Spleen (tissue), 11 donors: Measurements from ENCODE around the gene SCARB1. TPM values are rescaled to one million over a fixed set of nuclear protein-coding genes. Genes with fewer than 3 reads are reported as not detected.

Experiments
- DNase-seq: peaks from one replicate; pipeline ENCODE4 v3.0.0-alpha.2; 2020
- H3K27ac ChIP-seq, 8 donors: fragments of 200-600 bp; sonication (generic) in 7 of 8; 1 replicate in 4 of 8; 2 replicates in 4 of 8; pipeline versions ENCODE4 v1.5.0 to v1.8.0; 2016 to 2021; ENCODE audit warnings: inconsistent platforms in 4 of 8, mild to moderate bottlenecking in 4 of 8, moderate library complexity in 1 of 8
- H3K27me3 ChIP-seq, 7 donors: fragments of 200-600 bp; sonication (generic) in 6 of 7; replicated peaks in 1 of 7; 1 replicate in 4 of 7; 2 replicates in 3 of 7; pipeline versions ENCODE4 v1.5.0 to v1.8.0; 2016 to 2021; ENCODE audit warnings: inconsistent platforms in 3 of 7, mild to moderate bottlenecking in 1 of 7
- H3K36me3 ChIP-seq, 6 donors: fragments of 200-600 bp; sonication (generic) in 5 of 6; 1 replicate in 4 of 6; 2 replicates in 2 of 6; pipeline versions ENCODE4 v1.5.0 to v1.8.0; 2016 to 2021; ENCODE audit warnings: inconsistent platforms in 2 of 6
- H3K4me1 ChIP-seq, 6 donors: fragments of 200-600 bp; sonication (generic) in 5 of 6; 1 replicate in 3 of 6; 2 replicates in 3 of 6; pipeline versions ENCODE4 v1.5.0 to v1.8.0; 2016 to 2021; ENCODE audit warnings: inconsistent platforms in 3 of 6
- H3K4me3 ChIP-seq, 8 donors: fragments of 200-600 bp; sonication (generic) in 7 of 8; 1 replicate in 4 of 8; 2 replicates in 4 of 8; pipeline versions ENCODE4 v1.5.0 to v1.8.0; 2016 to 2021; ENCODE audit warnings: inconsistent platforms in 4 of 8, mild to moderate bottlenecking in 4 of 8, moderate library complexity in 2 of 8
- H3K9me3 ChIP-seq, 8 donors: fragments of 200-600 bp; sonication (generic) in 7 of 8; 1 replicate in 4 of 8; 2 replicates in 4 of 8; pipeline versions ENCODE4 v1.5.0 to v1.8.0; 2016 to 2021; ENCODE audit warnings: inconsistent platforms in 4 of 8
- CTCF ChIP-seq, 11 experiments: fragments of 200-600 bp in 7 of 11; fragments of 450-650 bp in 4 of 11; sonication (generic) in 4 of 11; IDR thresholded peaks in 8 of 11; conservative IDR thresholded peaks in 3 of 11; 1 replicate in 7 of 11; 2 replicates in 4 of 11; pipeline versions ENCODE4 v1.4.0 to v1.8.0; 2016 to 2021; ENCODE audit warnings: antibody characterized with exemption in 11 of 11, inconsistent platforms in 4 of 11, mild to moderate bottlenecking in 1 of 11
- POLR2A ChIP-seq, 3 donors: fragments of 450-650 bp; IDR thresholded peaks; one replicate each; pipeline ENCODE4 v1.5.1; 2017; ENCODE audit warnings: antibody characterized with exemption in 3 of 3, mild to moderate bottlenecking in 1 of 3
- POLR2AphosphoS5 ChIP-seq, 3 donors: sonication (generic); formaldehyde crosslinking; IDR thresholded peaks; one replicate each; pipeline ENCODE4 v1.5.1; 2017; ENCODE audit warnings: antibody characterized with exemption in 3 of 3
- WGBS, 5 donors: extraction: QIAGEN DNeasy Blood & Tissue Kit in 3 of 5; methylation state at CpG; one replicate each; pipeline versions ENCODE4 v1.1.5 to v1.1.7; 2013 to 2018; 5-methylcytosine and 5-hydroxymethylcytosine counted together
- intact Hi-C: fragments of 100-400 bp; cut with DNase I; formaldehyde crosslinking; loops from one replicate; pipeline ENCODE4 v1.15.0; 2023; ENCODE audit warnings: low total_unique reads
- polyA plus RNA-seq, 3 donors: library from polyadenylated mRNA; stranded (reverse); fragments of 200-250 nt; gene quantifications; one replicate each; pipeline ENCODE4 v1.2.1, GENCODE V29; 2013
- total RNA-seq, 7 donors: library from RNA; depleted of rRNA in 3 of 7; stranded (reverse); fragments of >200 nt in 3 of 7; fragmentation: NEBNext Ultra II Directional in 4 of 7; extraction: Animal tissue kit (Norgen Biotek cat#: 25700) in 4 of 7; gene quantifications; one replicate each; pipeline versions ENCODE4 v1.1.0 to v1.2.1, GENCODE V29; 2016 to 2021
- donor health status: healthy with polysubstance abuse.
- donor health status: DM: no; HTN: no; CAD: no; lungs with moderate emphysema.
- donor health status: DM: no; HTN: no; CAD: no.
- donor health status: Bipolar disorder and iron deficiency.
- donor health status: healthy.
- donor health status: DM: no; HTN: no; CAD: no.
- donor health status: DM: yes; HTN: yes; CAD: no.

Gene SCARB1
- total and polyA plus RNA-seq, 10 donors: 11.9 to 59.3 (median 24.3) TPM

- H3K4me3 ChIP-seq: no peak overlapping the region
- H3K9me3 ChIP-seq: no peaks in the 10 kb centered on the region
- peaks cover 0 to 5% (median 0%) of the 10 kb centered on the region in 6 donors for H3K4me1 ChIP-seq
- no peak overlapping the region for H3K27ac ChIP-seq
- DNase-seq: no peak
- 82 to 93% (median 86%) methylated on average over 13 to 14 of the region's 14 CpGs for WGBS, 5 donors
- H3K27me3 ChIP-seq: no peaks in the 10 kb centered on the region
- TF ChIP-seq POLR2AphosphoS5 (IDR thresholded peaks at IDR 0.05) (no peak), CTCF (IDR thresholded peaks at IDR 0.05 in 8 of 11, conservative IDR thresholded peaks at IDR 0.05 in 3 of 11) (no peak), POLR2A (IDR thresholded peaks at IDR 0.05) (no peak)
- H3K36me3 ChIP-seq: no peaks in the 10 kb centered on the region
- intact Hi-C loops: no loop called here
Observed at GRCh38 chr12:124874988-124875802, 11.5 kb upstream of the SCARB1 start.

- peaks cover 0 to 15% (median 3%) of the 10 kb centered on the region in 6 donors for H3K4me1 ChIP-seq
- intact Hi-C loops: no loop called here
- WGBS, 5 donors: 86 to 96% (median 90%) methylated on average over 4 of the region's 4 CpGs
- DNase-seq: no peak
- H3K4me3 ChIP-seq: no peak overlapping the region
- TF ChIP-seq POLR2A (IDR thresholded peaks at IDR 0.05): no peak
- no peak for TF ChIP-seq CTCF (IDR thresholded peaks at IDR 0.05 in 8 of 11, conservative IDR thresholded peaks at IDR 0.05 in 3 of 11)
- TF ChIP-seq POLR2AphosphoS5 (IDR thresholded peaks at IDR 0.05): no peak
- no peaks in the 10 kb centered on the region for H3K27me3 ChIP-seq
- H3K36me3 ChIP-seq: no peaks in the 10 kb centered on the region
- no peak overlapping the region for H3K27ac ChIP-seq
- H3K9me3 ChIP-seq: no peaks in the 10 kb centered on the region
Observed at GRCh38 chr12:124874188-124874587, 10.5 kb upstream of the SCARB1 start.

- intact Hi-C loops: no loop called here
- H3K27ac ChIP-seq: no peak overlapping the region
- DNase-seq: no peak
- H3K36me3 ChIP-seq: no peaks in the 10 kb centered on the region
- TF ChIP-seq POLR2A (IDR thresholded peaks at IDR 0.05) (no peak), CTCF (IDR thresholded peaks at IDR 0.05 in 8 of 11, conservative IDR thresholded peaks at IDR 0.05 in 3 of 11) (no peak), POLR2AphosphoS5 (IDR thresholded peaks at IDR 0.05) (no peak)
- no peaks in the 10 kb centered on the region for H3K9me3 ChIP-seq
- peaks cover 0 to 33% (median 11%) of the 10 kb centered on the region in 6 donors for H3K4me1 ChIP-seq
- 76 to 91% (median 89%) methylated on average over 10 to 11 of the region's 11 CpGs for WGBS, 5 donors
- H3K27me3 ChIP-seq: no peaks in the 10 kb centered on the region
- no peak overlapping the region for H3K4me3 ChIP-seq
Observed at GRCh38 chr12:124872068-124872719, 8.5 kb upstream of the SCARB1 start.

GRCh38 chr12:124871297-124871696, 7.6 kb upstream of the SCARB1 start:
- no peak for DNase-seq
- H3K4me3 ChIP-seq: no peak overlapping the region
- no peak overlapping the region for H3K27ac ChIP-seq
- WGBS, 5 donors: 90 to 98% (median 92%) methylated on average over 4 of the region's 4 CpGs
- TF ChIP-seq CTCF (IDR thresholded peaks at IDR 0.05 in 8 of 11, conservative IDR thresholded peaks at IDR 0.05 in 3 of 11) (no peak), POLR2A (IDR thresholded peaks at IDR 0.05) (no peak), POLR2AphosphoS5 (IDR thresholded peaks at IDR 0.05) (no peak)
- no peaks in the 10 kb centered on the region for H3K9me3 ChIP-seq
- intact Hi-C loops: no loop called here
- H3K36me3 ChIP-seq: no peaks in the 10 kb centered on the region
- peaks cover 0 to 40% (median 15%) of the 10 kb centered on the region in 6 donors for H3K4me1 ChIP-seq
- H3K27me3 ChIP-seq: no peaks in the 10 kb centered on the region
